ENCODE measurements around the gene RHPN2. TPM values are rescaled to one million over a fixed set of nuclear protein-coding genes. Genes with fewer than 3 reads are reported as not detected.

Gene RHPN2
- total RNA-seq, 1 experiment from 2014 or later: 29.2 TPM

DNA sequence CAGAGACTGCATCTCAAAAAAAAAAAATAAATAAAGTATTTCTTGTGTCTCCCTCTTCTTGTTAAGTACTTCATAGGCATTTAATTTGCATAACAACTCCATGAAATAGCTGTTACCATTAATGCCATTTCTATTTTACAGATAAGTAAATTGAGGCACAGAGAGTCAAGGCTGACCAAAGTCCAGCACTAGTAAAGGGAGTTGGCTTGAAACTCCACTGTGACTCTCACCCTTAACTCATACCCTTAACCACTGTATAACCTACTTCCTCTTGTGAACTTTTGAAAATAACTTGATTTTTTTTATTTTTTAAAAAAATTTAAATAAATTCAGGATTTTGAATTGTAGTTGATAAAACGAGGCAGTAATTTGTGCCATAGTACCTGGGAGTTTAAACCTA is 22.3 kb upstream of the RHPN2 start:
- WGBS (ENCODE audit: extremely low coverage, insufficient read length, low lambda C conversion rate): 100% methylated on average over 1 of the region's 1 CpG
- Mint-ChIP-seq H3K4me1 (peaks cover 8 to 9% of the 10 kb centered on the region in 2 experiments), H3K27me3 (ENCODE audit: low read depth) (no peaks in the 10 kb centered on the region), H3K4me3 (no peak overlapping the region), H3K27ac (no peak overlapping the region), H3K36me3 (ENCODE audit: insufficient read depth in 1 of 3, low read depth in 3 of 3) (peaks cover 4 to 29% (median 26%) of the 10 kb centered on the region in 3 experiments; a peak in 6 of 7 replicates), H3K9me3 (no peaks in the 10 kb centered on the region)
- Histone ChIP-seq H4K5ac (ENCODE audit: insufficient read length, low read depth, low read length) (no peak overlapping the region), H3K79me2 (ENCODE audit: insufficient read depth, low read length) (no peaks in the 10 kb centered on the region), H2BK15ac (ENCODE audit: low read depth, low read length) (no peak overlapping the region), H2BK20ac (ENCODE audit: low read depth, low read length, poor library complexity, severe bottlenecking) (no peak overlapping the region), H3K9ac (ENCODE audit: extremely low read depth, insufficient read length, low read length) (no peak overlapping the region), H3K27me3 (ENCODE audit: insufficient read depth, low read length) (no peaks in the 10 kb centered on the region), H3K27ac (ENCODE audit: insufficient read length, low read depth, low read length) (no peak overlapping the region), H3T11ph (ENCODE audit: low read length) (no peak overlapping the region), H3K18ac (ENCODE audit: insufficient read length, low read depth, low read length) (no peak overlapping the region), H2BK12ac (ENCODE audit: insufficient read length, low read depth, low read length) (no peak overlapping the region), H2BK5ac (ENCODE audit: insufficient read length, low read length) (no peak overlapping the region), H4K20me1 (ENCODE audit: control insufficient read depth, insufficient read depth, insufficient read length) (no peaks in the 10 kb centered on the region), H3K56ac (ENCODE audit: insufficient read length, low read depth, low read length) (no peak overlapping the region), H3K4ac (ENCODE audit: low read depth, low read length) (no peak overlapping the region), H4K91ac (ENCODE audit: insufficient read length, low read depth, low read length) (no peak overlapping the region), H4K8ac (replicated peaks; ENCODE audit: insufficient read length, low read depth, low read length) (no peak overlapping the region), H3K9me3 (ENCODE audit: control insufficient read depth, low read depth, low read length) (no peaks in the 10 kb centered on the region), H2AK5ac (ENCODE audit: insufficient read length, low read length) (no peak overlapping the region), H3K4me1 (ENCODE audit: insufficient read depth, low read length) (no peaks in the 10 kb centered on the region), H2BK120ac (ENCODE audit: low read depth, low read length, poor library complexity, severe bottlenecking) (no peak overlapping the region), H3K23ac (ENCODE audit: insufficient read length, low read depth, low read length) (no peak overlapping the region), H3K14ac (ENCODE audit: insufficient read depth, low read length) (no peak overlapping the region), H3K4me2 (ENCODE audit: insufficient read depth, insufficient read length, low read length) (no peak overlapping the region), H3K23me2 (ENCODE audit: insufficient read length, low read depth, low read length, poor library complexity, severe bottlenecking) (no peaks in the 10 kb centered on the region), H3K79me1 (ENCODE audit: insufficient read depth, low read depth, low read length, poor library complexity, severe bottlenecking) (no peaks in the 10 kb centered on the region), H2AFZ (ENCODE audit: low read length) (no peak overlapping the region)
- TF ChIP-seq, protein P1, sequence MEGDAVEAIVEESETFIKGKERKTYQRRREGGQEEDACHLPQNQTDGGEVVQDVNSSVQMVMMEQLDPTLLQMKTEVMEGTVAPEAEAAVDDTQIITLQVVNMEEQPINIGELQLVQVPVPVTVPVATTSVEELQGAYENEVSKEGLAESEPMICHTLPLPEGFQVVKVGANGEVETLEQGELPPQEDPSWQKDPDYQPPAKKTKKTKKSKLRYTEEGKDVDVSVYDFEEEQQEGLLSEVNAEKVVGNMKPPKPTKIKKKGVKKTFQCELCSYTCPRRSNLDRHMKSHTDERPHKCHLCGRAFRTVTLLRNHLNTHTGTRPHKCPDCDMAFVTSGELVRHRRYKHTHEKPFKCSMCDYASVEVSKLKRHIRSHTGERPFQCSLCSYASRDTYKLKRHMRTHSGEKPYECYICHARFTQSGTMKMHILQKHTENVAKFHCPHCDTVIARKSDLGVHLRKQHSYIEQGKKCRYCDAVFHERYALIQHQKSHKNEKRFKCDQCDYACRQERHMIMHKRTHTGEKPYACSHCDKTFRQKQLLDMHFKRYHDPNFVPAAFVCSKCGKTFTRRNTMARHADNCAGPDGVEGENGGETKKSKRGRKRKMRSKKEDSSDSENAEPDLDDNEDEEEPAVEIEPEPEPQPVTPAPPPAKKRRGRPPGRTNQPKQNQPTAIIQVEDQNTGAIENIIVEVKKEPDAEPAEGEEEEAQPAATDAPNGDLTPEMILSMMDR (conservative IDR thresholded peaks at IDR 0.05): no peak
- no peak for DNase-seq

All from H9 (cell line).